Superior temporal gyrus (tissue), 1 donor: ENCODE results near the gene DYNLL2.
"Not testable (repeated sequence)": the region's sequence is repeated elsewhere in the genome, so short reads cannot be mapped to it uniquely, and the experiment has no call there.

ENCODE experiments used
- DNase-seq: peaks from one replicate; pipeline ENCODE4 v3.0.0-alpha.2; 2016; ENCODE audit errors: extremely low spot score

DYNLL2 gene

GRCh38 chr17:58101898-58102297 is 18.7 kb downstream of the DYNLL2 start:
- not testable (repeated sequence) for DNase-seq

- DNase-seq, result no peak
These were observed 21.9 kb downstream of the DYNLL2 start for GRCh38 chr17:58105093-58105492.

GRCh38 chr17:58107306-58107705 is 24.1 kb downstream of the DYNLL2 start:
- no peak for DNase-seq

GRCh38 chr17:58109197-58109596 is 26.0 kb downstream of the DYNLL2 start:
- DNase-seq, result no peak

- DNase-seq, result no peak
These were observed 26.8 kb downstream of the DYNLL2 start for GRCh38 chr17:58110012-58110411.

GRCh38 chr17:58111676-58112075 is 28.5 kb downstream of the DYNLL2 start:
- no peak for DNase-seq

- peak; percentile 93 for DNase-seq
These were observed 29.9 kb downstream of the DYNLL2 start for GRCh38 chr17:58112970-58113631.

- no peak for DNase-seq
These were observed 30.7 kb downstream of the DYNLL2 start for GRCh38 chr17:58113947-58114346.

GRCh38 chr17:58117382-58117781 is 34.2 kb downstream of the DYNLL2 start:
- DNase-seq, result no peak

- no peak for DNase-seq
These were observed 36.3 kb downstream of the DYNLL2 start for GRCh38 chr17:58119491-58119890.

- no peak for DNase-seq
These were observed 37.1 kb downstream of the DYNLL2 start for GRCh38 chr17:58120195-58120822.

- DNase-seq, result peak; percentile 33
These were observed 38.7 kb downstream of the DYNLL2 start for GRCh38 chr17:58121925-58122324.

- no peak for DNase-seq
These were observed 44.6 kb downstream of the DYNLL2 start for GRCh38 chr17:58127846-58128245.

- DNase-seq, result not testable (repeated sequence)
These were observed 49.5 kb downstream of the DYNLL2 start for GRCh38 chr17:58132697-58133096.

- DNase-seq, result no peak
These were observed 53.6 kb downstream of the DYNLL2 start for GRCh38 chr17:58136669-58137279.

- no peak for DNase-seq
These were observed 58.3 kb downstream of the DYNLL2 start for GRCh38 chr17:58141505-58141904.

- DNase-seq, result not testable (repeated sequence)
These were observed 60.1 kb downstream of the DYNLL2 start for GRCh38 chr17:58143335-58143734.

GRCh38 chr17:58144801-58145200 is 61.6 kb downstream of the DYNLL2 start:
- no peak for DNase-seq
